Caco-2 (cell line): ENCODE results near the gene PODXL2. TPM values are rescaled to one million over a fixed set of nuclear protein-coding genes. Genes with fewer than 3 reads are reported as not detected.

Experiments
- Bru-seq: library from RNA; stranded (reverse); fragments of 400-500 nt; gene quantifications from one replicate; lab custom pipeline; 2021; lab: Mats Ljungman, UMichigan
- BruChase-seq, 2 experiments: library from RNA; stranded (reverse); fragments of 400-500 nt; gene quantifications; one replicate each; lab custom pipeline; 2021; lab: Mats Ljungman, UMichigan
- BruUV-seq: library from RNA; stranded (reverse); fragments of 400-500 nt; replicated peaks from 2 replicates; lab custom pipeline; 2021; lab: Mats Ljungman, UMichigan
- CTCF ChIA-PET: fragments of 300-600 bp; sonication (Branson Sonifier 250); formaldehyde crosslinking; loops from one replicate; lab custom pipeline; 2022; ENCODE audit warnings: antibody characterized with exemption; lab: Charles Lee
- POLR2A ChIA-PET: fragments of 300-600 bp; sonication (Branson Sonifier 250); formaldehyde crosslinking; loops from one replicate; lab custom pipeline; 2022; ENCODE audit warnings: antibody characterized with exemption; lab: Charles Lee
- DNase-seq, 2 experiments: peaks; one replicate each; pipeline versions ENCODE4 v3.0.0 to v3.0.0-alpha.2; 2020 to 2022
- H3K27me3 ChIP-seq: replicated peaks from 2 replicates; pipeline ENCODE4 v1.6.0; 2011; ENCODE audit warnings: low read length; ENCODE audit not compliant: control insufficient read depth, insufficient read depth
- H3K36me3 ChIP-seq: 2 replicates; pipeline ENCODE4 v1.5.1; 2011; ENCODE audit warnings: low read length; ENCODE audit not compliant: control insufficient read depth, insufficient read depth
- H3K4me1 ChIP-seq: fragments of 250-450 bp; sonication (Bioruptor Pico); 2 replicates; pipeline ENCODE4 v1.5.1; 2020; ENCODE audit warnings: mild to moderate bottlenecking
- H3K4me3 ChIP-seq: 2 replicates; pipeline ENCODE4 v1.5.1; 2011; ENCODE audit warnings: low read depth, mild to moderate bottlenecking, control low read depth, low read length
- H3K9me3 ChIP-seq: fragments of 250-450 bp; sonication (Bioruptor Pico); 2 replicates; pipeline ENCODE4 v1.5.1; 2020; ENCODE audit warnings: mild to moderate bottlenecking, moderate library complexity
- H3K27ac Mint-ChIP-seq: one replicate; pipeline ENCODE4 v1.8.0; 2022; ENCODE audit warnings: mixed read lengths; ENCODE audit not compliant: unreplicated experiment
- H3K27me3 Mint-ChIP-seq: one replicate; pipeline ENCODE4 v1.8.0; 2022; ENCODE audit warnings: mixed read lengths; ENCODE audit not compliant: insufficient read depth, unreplicated experiment
- H3K36me3 Mint-ChIP-seq: one replicate; pipeline ENCODE4 v1.8.0; 2022; ENCODE audit warnings: mild to moderate bottlenecking, mixed read lengths; ENCODE audit not compliant: insufficient read depth, unreplicated experiment
- H3K4me1 Mint-ChIP-seq: one replicate; pipeline ENCODE4 v1.8.0; 2022; ENCODE audit warnings: low read depth, mixed read lengths; ENCODE audit not compliant: unreplicated experiment
- H3K4me3 Mint-ChIP-seq: one replicate; pipeline ENCODE4 v1.8.0; 2022; ENCODE audit warnings: mild to moderate bottlenecking, moderate library complexity, mixed read lengths; ENCODE audit not compliant: unreplicated experiment
- H3K9me3 Mint-ChIP-seq: one replicate; pipeline ENCODE4 v1.8.0; 2022; ENCODE audit warnings: mixed read lengths; ENCODE audit not compliant: unreplicated experiment
- CTCF ChIP-seq, 2 experiments: fragments of 200-600 bp in 1 of 2; IDR thresholded peaks; 1 replicate in 1 of 2; 2 replicates in 1 of 2; pipeline versions ENCODE4 v1.5.1 to v1.8.0; 2011 to 2022; ENCODE audit warnings: antibody characterized with exemption in 1 of 2, control low read depth in 1 of 2, inconsistent platforms in 1 of 2, low read depth in 1 of 2, low read length in 1 of 2, mild to moderate bottlenecking in 1 of 2, moderate library complexity in 1 of 2; ENCODE audit not compliant: insufficient read depth in 1 of 2, severe bottlenecking in 1 of 2, unreplicated experiment in 1 of 2
- intact Hi-C: fragments of 100-400 bp; cut with micrococcal nuclease; formaldehyde crosslinking; loops from one replicate; pipeline ENCODE4 v1.10.0; 2022; ENCODE audit not compliant: unreplicated experiment
- long read RNA-seq: library from polyadenylated mRNA; stranded (forward); transcript quantifications from one replicate; pipeline ENCODE4 v2.0.0, GENCODE V29; 2022
- total RNA-seq: library from RNA; stranded (reverse); gene quantifications from 2 replicates; pipeline ENCODE4 v1.2.3, GENCODE V29; 2022

PODXL2 gene
- total RNA-seq (39.1 and 43.0 TPM in 2 replicates), Bru-seq, nascent RNA (percentile 61 among the genes with signal in this experiment), BruChase-seq, experiment 1, labeled RNA remaining after a 2-hour chase (percentile 58 among the genes with signal in this experiment), BruChase-seq, experiment 2, labeled RNA remaining after a 6-hour chase (percentile 61 among the genes with signal in this experiment)
- long read RNA-seq, transcript PODXL2-201 (8 exons, 2,186 nt) = major isoform, 182 of 217 reads
- long read RNA-seq, partial matches to known transcripts = 20 of 217 reads
- long read RNA-seq, other reads (novel, unspliced or antisense) = 15 of 217 reads

- H3K27ac Mint-ChIP-seq = peak within 1 kb of the TSS; percentile 9
- Histone ChIP-seq H3K9me3 (no peaks in the 10 kb centered on the region), H3K36me3 (no peaks in the 10 kb centered on the region), H3K27me3 (no peaks in the 10 kb centered on the region), H3K4me1 (peaks cover 13% of the 10 kb centered on the region; the same call in 1 of the 2 replicates), H3K4me3 (peak within 1 kb of the TSS; percentile 83)
- intact Hi-C loops = loop anchor here (2.0 kb wide), 1 partner anchor 38 kb away; the partner anchor contains the start of gene TPRA1
- H3K9me3 Mint-ChIP-seq = no peaks in the 10 kb centered on the region
- peaks cover 19% of the 10 kb centered on the region for H3K4me1 Mint-ChIP-seq
- peak within 1 kb of the TSS; percentile 79 for H3K4me3 Mint-ChIP-seq
- no peak for TF ChIP-seq CTCF (IDR thresholded peaks at IDR 0.05; ENCODE audit: insufficient read depth in 1 of 2, low read depth in 1 of 2, low read length in 1 of 2, severe bottlenecking in 1 of 2, unreplicated experiment in 1 of 2)
- DNase-seq = peak; percentile 75 to 87
- H3K27me3 Mint-ChIP-seq = peaks cover 3% of the 10 kb centered on the region
- ChIA-PET CTCF (interaction anchor here (0.6 to 1.7 kb wide), 3 partner anchors 38 to 153 kb away, joined by 3 to 5 read pairs (median 3); partner anchors contain the start of gene TPRA1), POLR2A (no interaction called here)
- BruUV-seq = no TSS peak
- H3K36me3 Mint-ChIP-seq = no peaks in the 10 kb centered on the region
These were observed at the start of gene PODXL2 for GRCh38 chr3:127628788-127629466. Gene PODXL2, plus strand, starts transcription at chr3:127629185. Its CDS starts 35 bp downstream, at chr3:127629220.

- intact Hi-C loops = no loop called here
- H3K9me3 ChIP-seq = no peaks in the 10 kb centered on the region
- no peak overlapping the region for H3K4me3 ChIP-seq
- Mint-ChIP-seq H3K4me3 (no peak overlapping the region), H3K27me3 (no peaks in the 10 kb centered on the region), H3K9me3 (no peaks in the 10 kb centered on the region), H3K36me3 (peaks cover 14% of the 10 kb centered on the region), H3K27ac (no peak overlapping the region), H3K4me1 (peaks cover 6% of the 10 kb centered on the region)
- ChIA-PET CTCF (no interaction called here), POLR2A (no interaction called here)
- no peak for TF ChIP-seq CTCF (IDR thresholded peaks at IDR 0.05; ENCODE audit: insufficient read depth in 1 of 2, low read depth in 1 of 2, low read length in 1 of 2, severe bottlenecking in 1 of 2, unreplicated experiment in 1 of 2)
- no TSS peak for BruUV-seq
- no peaks in the 10 kb centered on the region for H3K27me3 ChIP-seq
- DNase-seq = no peak
- peaks cover 11% of the 10 kb centered on the region for H3K4me1 ChIP-seq
- peaks cover 1% of the 10 kb centered on the region; the same call in 1 of the 2 replicates for H3K36me3 ChIP-seq
These were observed 48.5 kb upstream of the PODXL2 start for GRCh38 chr3:127580327-127581060.

GRCh38 chr3:127584734-127585133, 44.3 kb upstream of the PODXL2 start:
- Mint-ChIP-seq H3K9me3 (no peaks in the 10 kb centered on the region), H3K4me1 (peaks cover 20% of the 10 kb centered on the region), H3K4me3 (no peak overlapping the region), H3K36me3 (peaks cover 14% of the 10 kb centered on the region), H3K27me3 (no peaks in the 10 kb centered on the region), H3K27ac (peak overlapping the region; percentile 45)
- no peak for DNase-seq
- Histone ChIP-seq H3K9me3 (no peaks in the 10 kb centered on the region), H3K4me1 (peaks cover 24% of the 10 kb centered on the region), H3K4me3 (no peak overlapping the region), H3K36me3 (peaks cover 1% of the 10 kb centered on the region; the same call in 1 of the 2 replicates), H3K27me3 (no peaks in the 10 kb centered on the region)
- TF ChIP-seq CTCF (IDR thresholded peaks at IDR 0.05; ENCODE audit: insufficient read depth in 1 of 2, low read depth in 1 of 2, low read length in 1 of 2, severe bottlenecking in 1 of 2, unreplicated experiment in 1 of 2) = no peak
- BruUV-seq = no TSS peak
- intact Hi-C loops = no loop called here
- POLR2A ChIA-PET = no interaction called here
- CTCF ChIA-PET = interaction anchor here (1.4 to 1.7 kb wide), 2 partner anchors 10 to 374 kb away, joined by 4 to 12 read pairs; no protein-coding TSS in a partner anchor
